Parathyroid adenoma (tissue), 2 donors: Measurements from ENCODE around the gene C10orf53.

Source experiments
- H2AFZ ChIP-seq: fragments of 300-600 bp; sonication (generic); one replicate; pipeline ENCODE4 v1.7.0; 2017; ENCODE audit warnings: antibody characterized with exemption, mild to moderate bottlenecking
- H3K27ac ChIP-seq: fragments of 300-600 bp; sonication (generic); one replicate; pipeline ENCODE4 v1.7.0; 2017
- H3K27me3 ChIP-seq: fragments of 300-600 bp; sonication (generic); one replicate; pipeline ENCODE4 v1.7.0; 2017; ENCODE audit warnings: low read length; ENCODE audit not compliant: control insufficient read depth, insufficient read depth
- H3K36me3 ChIP-seq: fragments of 300-600 bp; sonication (generic); one replicate; pipeline ENCODE4 v1.7.0; 2017; ENCODE audit warnings: low read length; ENCODE audit not compliant: control insufficient read depth, insufficient read depth
- H3K4me1 ChIP-seq: fragments of 300-600 bp; sonication (generic); one replicate; pipeline ENCODE4 v1.7.0; 2017; ENCODE audit warnings: control low read depth
- H3K4me2 ChIP-seq: fragments of 300-600 bp; sonication (generic); one replicate; pipeline ENCODE4 v1.7.0; 2017; ENCODE audit warnings: low read length
- H3K4me3 ChIP-seq: fragments of 300-600 bp; sonication (generic); one replicate; pipeline ENCODE4 v1.7.0; 2017; ENCODE audit warnings: low read depth, low read length
- H3K79me2 ChIP-seq: fragments of 300-600 bp; sonication (generic); one replicate; pipeline ENCODE4 v1.7.0; 2017; ENCODE audit warnings: control low read depth
- H3K9ac ChIP-seq: fragments of 300-600 bp; sonication (generic); one replicate; pipeline ENCODE4 v1.7.0; 2017; ENCODE audit warnings: mild to moderate bottlenecking
- H3K9me3 ChIP-seq: fragments of 300-600 bp; sonication (generic); one replicate; pipeline ENCODE4 v1.7.0; 2017; ENCODE audit warnings: low read length; ENCODE audit not compliant: control insufficient read depth
- CTCF ChIP-seq: fragments of 300-600 bp; sonication (generic); IDR thresholded peaks from one replicate; pipeline ENCODE4 v1.7.0; 2017; ENCODE audit warnings: antibody characterized with exemption, mild to moderate bottlenecking
- donor health status: primary hyperparathyroidism.

C10orf53 gene

GRCh38 chr10:49649294-49649693, 30.2 kb upstream of the C10orf53 start:
- H2AFZ ChIP-seq, result peak overlapping the region; percentile 9
- no peak overlapping the region for H3K9ac ChIP-seq
- no peaks in the 10 kb centered on the region for H3K27me3 ChIP-seq
- no peak overlapping the region for H3K27ac ChIP-seq
- no peaks in the 10 kb centered on the region for H3K36me3 ChIP-seq
- no peak overlapping the region for H3K4me2 ChIP-seq
- no peaks in the 10 kb centered on the region for H3K4me1 ChIP-seq
- TF ChIP-seq CTCF, result no peak
- H3K9me3 ChIP-seq, result no peaks in the 10 kb centered on the region
- H3K79me2 ChIP-seq, result no peaks in the 10 kb centered on the region
- H3K4me3 ChIP-seq, result no peak overlapping the region

- H3K27me3 ChIP-seq, result no peaks in the 10 kb centered on the region
- H3K79me2 ChIP-seq, result no peaks in the 10 kb centered on the region
- no peak overlapping the region for H3K9ac ChIP-seq
- no peak for TF ChIP-seq CTCF
- no peaks in the 10 kb centered on the region for H3K9me3 ChIP-seq
- no peak overlapping the region for H3K4me2 ChIP-seq
- H2AFZ ChIP-seq, result no peak overlapping the region
- H3K4me1 ChIP-seq, result no peaks in the 10 kb centered on the region
- no peak overlapping the region for H3K4me3 ChIP-seq
- no peaks in the 10 kb centered on the region for H3K36me3 ChIP-seq
- H3K27ac ChIP-seq, result no peak overlapping the region
Observed at GRCh38 chr10:49649936-49650723, 29.3 kb upstream of the C10orf53 start.

GRCh38 chr10:49650724-49651034, 28.8 kb upstream of the C10orf53 start:
- Histone ChIP-seq H3K27ac (no peak overlapping the region), H3K4me3 (no peak overlapping the region), H3K36me3 (no peaks in the 10 kb centered on the region), H3K4me1 (no peaks in the 10 kb centered on the region), H3K4me2 (no peak overlapping the region), H3K79me2 (no peaks in the 10 kb centered on the region), H3K9ac (no peak overlapping the region), H2AFZ (no peak overlapping the region), H3K27me3 (no peaks in the 10 kb centered on the region), H3K9me3 (no peaks in the 10 kb centered on the region)
- TF ChIP-seq CTCF, result no peak

GRCh38 chr10:49651039-49651835, 28.2 kb upstream of the C10orf53 start:
- no peaks in the 10 kb centered on the region for H3K4me1 ChIP-seq
- TF ChIP-seq CTCF, result no peak
- no peak overlapping the region for H3K4me3 ChIP-seq
- H3K9me3 ChIP-seq, result no peaks in the 10 kb centered on the region
- no peaks in the 10 kb centered on the region for H3K36me3 ChIP-seq
- no peak overlapping the region for H3K9ac ChIP-seq
- H3K27ac ChIP-seq, result no peak overlapping the region
- no peak overlapping the region for H2AFZ ChIP-seq
- no peaks in the 10 kb centered on the region for H3K27me3 ChIP-seq
- H3K4me2 ChIP-seq, result no peak overlapping the region
- no peaks in the 10 kb centered on the region for H3K79me2 ChIP-seq
